Smooth muscle cell (in vitro differentiated cells): Measurements from ENCODE around the gene PACRG. TPM values are rescaled to one million over a fixed set of nuclear protein-coding genes. Genes with fewer than 3 reads are reported as not detected.

Source experiments
- DNase-seq: peaks from one replicate; lab custom pipeline; 2025; ENCODE audit not compliant: unreplicated experiment; lab: John Stamatoyannopoulos, UW
- H2AFZ ChIP-seq: fragments of 200-600 bp; sonication (generic); 2 replicates; pipeline ENCODE4 v1.6.0; 2016; ENCODE audit warnings: antibody characterized with exemption, low read depth, mild to moderate bottlenecking
- H3F3A ChIP-seq: fragments of 200-600 bp; sonication (generic); 2 replicates; pipeline ENCODE4 v1.6.0; 2017; ENCODE audit warnings: antibody characterized with exemption, low read depth
- H3K27ac ChIP-seq: fragments of 200-600 bp; sonication (generic); 2 replicates; pipeline ENCODE4 v1.5.1; 2016; ENCODE audit warnings: low read depth, mild to moderate bottlenecking
- H3K27me3 ChIP-seq: fragments of 200-600 bp; sonication (generic); 2 replicates; pipeline ENCODE4 v1.6.1; 2016; ENCODE audit warnings: low read depth, mild to moderate bottlenecking
- H3K36me3 ChIP-seq: fragments of 200-600 bp; sonication (generic); 2 replicates; pipeline ENCODE4 v1.5.1; 2016; ENCODE audit warnings: low read depth
- H3K4me1 ChIP-seq: fragments of 200-600 bp; sonication (generic); 2 replicates; pipeline ENCODE4 v1.5.1; 2016; ENCODE audit warnings: low read depth
- H3K4me2 ChIP-seq: fragments of 200-600 bp; sonication (generic); 2 replicates; pipeline ENCODE4 v1.6.0; 2016; ENCODE audit warnings: mild to moderate bottlenecking
- H3K4me3 ChIP-seq: fragments of 200-600 bp; sonication (generic); 2 replicates; pipeline ENCODE4 v1.5.1; 2016; ENCODE audit warnings: mild to moderate bottlenecking
- H3K79me2 ChIP-seq: fragments of 200-600 bp; sonication (generic); 2 replicates; pipeline ENCODE4 v1.6.0; 2016; ENCODE audit warnings: low read depth, mild to moderate bottlenecking
- H3K9ac ChIP-seq: fragments of 200-600 bp; sonication (generic); 2 replicates; pipeline ENCODE4 v1.6.0; 2016; ENCODE audit warnings: low read depth
- H3K9me3 ChIP-seq: fragments of 200-600 bp; sonication (generic); replicated peaks from 2 replicates; pipeline ENCODE4 v1.5.1; 2016; ENCODE audit warnings: low read depth
- H4K20me1 ChIP-seq: fragments of 200-600 bp; sonication (generic); 2 replicates; pipeline ENCODE4 v1.6.0; 2016; ENCODE audit warnings: low read depth
- CTCF ChIP-seq: fragments of 200-600 bp; sonication (generic); IDR thresholded peaks from 2 replicates; pipeline ENCODE4 v1.5.1; 2017; ENCODE audit warnings: borderline replicate concordance, mild to moderate bottlenecking, antibody characterized with exemption; ENCODE audit not compliant: insufficient read depth, poor library complexity, severe bottlenecking
- WGBS: methylation state at CpG from one replicate; pipeline ENCODE4 v1.1.7; 2016; ENCODE audit warnings: low lambda C conversion rate; 5-methylcytosine and 5-hydroxymethylcytosine counted together
- polyA plus RNA-seq: library from polyadenylated mRNA; unstranded; fragments of >200 nt; fragmentation: Nextera tagmentation; extraction: Ambion mirVana; gene quantifications from 2 replicates; pipeline ENCODE4 v1.2.1, GENCODE V29; 2016
- total RNA-seq: library from RNA; depleted of rRNA; stranded (reverse); fragments of >200 nt; gene quantifications from 2 replicates; pipeline ENCODE4 v1.2.3, GENCODE V29; 2014

Gene PACRG
- total and polyA plus RNA-seq, 2 experiments from 2014 or later = not detected

GRCh38 chr6:163179061-163179460 is 451.3 kb downstream of the PACRG start:
- Histone ChIP-seq H2AFZ (no peak overlapping the region), H3K27me3 (no peaks in the 10 kb centered on the region), H3K79me2 (no peaks in the 10 kb centered on the region), H3K4me3 (no peak overlapping the region), H3K9ac (no peak overlapping the region), H3F3A (no peaks in the 10 kb centered on the region), H3K36me3 (no peaks in the 10 kb centered on the region), H3K9me3 (no peaks in the 10 kb centered on the region), H3K27ac (no peak overlapping the region), H3K4me1 (no peaks in the 10 kb centered on the region), H3K4me2 (no peak overlapping the region), H4K20me1 (no peaks in the 10 kb centered on the region)
- 93% methylated on average over 9 of the region's 9 CpGs for WGBS
- no peak for DNase-seq
- no peak for TF ChIP-seq CTCF

GRCh38 chr6:163179721-163180120 is 451.9 kb downstream of the PACRG start:
- no peak overlapping the region for H3K4me2 ChIP-seq
- H3K9ac ChIP-seq = no peak overlapping the region
- WGBS = 72% methylated on average over 7 of the region's 7 CpGs
- H3F3A ChIP-seq = no peaks in the 10 kb centered on the region
- no peak for TF ChIP-seq CTCF
- H3K79me2 ChIP-seq = no peaks in the 10 kb centered on the region
- H3K27ac ChIP-seq = no peak overlapping the region
- no peaks in the 10 kb centered on the region for H3K27me3 ChIP-seq
- no peaks in the 10 kb centered on the region for H4K20me1 ChIP-seq
- H3K4me1 ChIP-seq = no peaks in the 10 kb centered on the region
- H2AFZ ChIP-seq = no peak overlapping the region
- H3K36me3 ChIP-seq = no peaks in the 10 kb centered on the region
- DNase-seq = no peak
- no peak overlapping the region for H3K4me3 ChIP-seq
- H3K9me3 ChIP-seq = no peaks in the 10 kb centered on the region

- H4K20me1 ChIP-seq = no peaks in the 10 kb centered on the region
- no peak overlapping the region for H3K27ac ChIP-seq
- H3K79me2 ChIP-seq = no peaks in the 10 kb centered on the region
- no peak for DNase-seq
- H3F3A ChIP-seq = no peaks in the 10 kb centered on the region
- H3K4me3 ChIP-seq = no peak overlapping the region
- TF ChIP-seq CTCF = peak; percentile 50
- peak overlapping the region; percentile 61 for H2AFZ ChIP-seq
- 43% methylated on average over 17 of the region's 17 CpGs for WGBS
- no peaks in the 10 kb centered on the region for H3K4me1 ChIP-seq
- H3K36me3 ChIP-seq = no peaks in the 10 kb centered on the region
- no peaks in the 10 kb centered on the region for H3K9me3 ChIP-seq
- H3K27me3 ChIP-seq = no peaks in the 10 kb centered on the region
- peak overlapping the region; percentile 35 for H3K4me2 ChIP-seq
- no peak overlapping the region for H3K9ac ChIP-seq
Measured at GRCh38 chr6:163180874-163181541, 453.2 kb downstream of the PACRG start.

GRCh38 chr6:163181666-163182180 is 453.9 kb downstream of the PACRG start:
- Histone ChIP-seq H3K4me2 (peak overlapping the region; percentile 35), H2AFZ (no peak overlapping the region)

More at GRCh38 chr6:163181666-163182180, 453.9 kb downstream of the PACRG start:
- Histone ChIP-seq H3K4me3 (no peak overlapping the region), H3K36me3 (no peaks in the 10 kb centered on the region), H3K4me1 (no peaks in the 10 kb centered on the region), H4K20me1 (no peaks in the 10 kb centered on the region), H3K27ac (no peak overlapping the region), H3K9ac (no peak overlapping the region), H3F3A (no peaks in the 10 kb centered on the region), H3K9me3 (no peaks in the 10 kb centered on the region), H3K79me2 (no peaks in the 10 kb centered on the region), H3K27me3 (no peaks in the 10 kb centered on the region)
- no peak for DNase-seq
- WGBS = 85% methylated on average over 16 of the region's 16 CpGs
- no peak for TF ChIP-seq CTCF
